ENCODE data around the gene GRIP1. TPM values are rescaled to one million over a fixed set of nuclear protein-coding genes. Genes with fewer than 3 reads are reported as not detected.

GRIP1 gene
- total and polyA plus RNA-seq, 2 experiments from 2014 or later = 5.1 to 13.7 TPM

DNA sequence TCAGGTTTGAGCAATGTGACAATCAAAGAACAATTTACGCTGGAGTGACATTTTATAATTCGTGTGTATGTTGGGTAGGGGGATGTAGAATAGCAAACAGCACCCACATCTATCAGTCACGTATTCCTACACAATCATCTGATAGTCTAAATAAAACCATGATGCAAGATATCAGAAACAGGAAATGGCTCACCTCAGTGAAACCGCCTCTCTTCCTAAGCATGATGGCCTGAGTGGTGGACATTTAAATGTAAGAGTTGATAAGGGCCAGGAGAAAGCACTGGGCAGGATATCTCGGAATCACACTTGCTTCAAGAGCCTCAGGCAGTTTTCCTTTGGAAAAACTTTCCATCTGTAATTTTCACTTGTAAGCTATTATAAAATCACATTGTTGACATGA is 128.2 kb downstream of the GRIP1 start (continued):
- TF ChIP-seq CTCF (conservative IDR thresholded peaks at IDR 0.05; ENCODE audit: low read depth in 2 of 2) = no peak

DNA sequence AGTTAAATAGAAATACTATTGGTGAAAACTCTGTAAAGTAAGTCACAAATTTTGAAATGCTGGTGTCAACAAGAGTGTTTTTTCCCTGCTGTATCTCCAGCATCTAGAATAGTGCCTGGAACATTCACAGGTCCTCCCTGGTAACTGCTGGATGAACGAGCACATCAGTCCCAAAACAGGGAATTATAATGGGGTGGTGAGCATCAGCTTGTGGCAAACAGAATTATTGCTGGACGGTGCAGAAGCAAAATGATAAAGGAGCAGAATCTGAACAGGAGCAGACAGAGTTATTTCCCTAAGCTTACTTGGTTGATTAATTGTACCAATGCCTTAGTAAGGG is 129.9 kb downstream of the GRIP1 start:
- no peak for DNase-seq (ENCODE audit: low spot score)
- H3K4me3 ChIP-seq = no peak overlapping the region
- no peaks in the 10 kb centered on the region for H3K36me3 ChIP-seq (ENCODE audit: insufficient read depth)
- no peaks in the 10 kb centered on the region for H4K20me1 ChIP-seq (replicated peaks; ENCODE audit: insufficient read depth)
- no peaks in the 10 kb centered on the region for H3K79me2 ChIP-seq (replicated peaks; ENCODE audit: insufficient read depth)
- no peak overlapping the region for H2AFZ ChIP-seq
- no peak for ATAC-seq
- Mint-ChIP-seq H3K36me3 (ENCODE audit: low read depth) (no peaks in the 10 kb centered on the region), H3K4me1 (peaks cover 5% of the 10 kb centered on the region; the same call in 1 of the 3 replicates), H3K27ac (no peak overlapping the region), H3K9me3 (no peaks in the 10 kb centered on the region), H3K4me3 (no peak overlapping the region), H3K27me3 (ENCODE audit: insufficient read depth, low read depth, poor library complexity) (no peaks in the 10 kb centered on the region)
- H3K27me3 ChIP-seq (ENCODE audit: insufficient read depth) = no peaks in the 10 kb centered on the region
- H3K27ac ChIP-seq (ENCODE audit: low read depth) = no peak overlapping the region
- no peaks in the 10 kb centered on the region for H3F3A ChIP-seq (replicated peaks; ENCODE audit: low read depth)
- TF ChIP-seq CTCF (conservative IDR thresholded peaks at IDR 0.05; ENCODE audit: low read depth in 2 of 2) (0 out of 4 replicates have a peak, but pooled peaks of 1 of the 2 experiments have one; percentile 7), ZNF331 (CRISPR knock-in tag; IDR thresholded peaks at IDR 0.05; ENCODE audit: low read depth) (no peak)
- H3K4me2 ChIP-seq = no peak overlapping the region
- H3K9me2 ChIP-seq (ENCODE audit: insufficient read depth) = peaks cover 5% of the 10 kb centered on the region
- 0 out of 2 replicates have a peak, but pooled peaks cover 4% of the 10 kb centered on the region for H3K4me1 ChIP-seq (ENCODE audit: insufficient read depth)

DNA sequence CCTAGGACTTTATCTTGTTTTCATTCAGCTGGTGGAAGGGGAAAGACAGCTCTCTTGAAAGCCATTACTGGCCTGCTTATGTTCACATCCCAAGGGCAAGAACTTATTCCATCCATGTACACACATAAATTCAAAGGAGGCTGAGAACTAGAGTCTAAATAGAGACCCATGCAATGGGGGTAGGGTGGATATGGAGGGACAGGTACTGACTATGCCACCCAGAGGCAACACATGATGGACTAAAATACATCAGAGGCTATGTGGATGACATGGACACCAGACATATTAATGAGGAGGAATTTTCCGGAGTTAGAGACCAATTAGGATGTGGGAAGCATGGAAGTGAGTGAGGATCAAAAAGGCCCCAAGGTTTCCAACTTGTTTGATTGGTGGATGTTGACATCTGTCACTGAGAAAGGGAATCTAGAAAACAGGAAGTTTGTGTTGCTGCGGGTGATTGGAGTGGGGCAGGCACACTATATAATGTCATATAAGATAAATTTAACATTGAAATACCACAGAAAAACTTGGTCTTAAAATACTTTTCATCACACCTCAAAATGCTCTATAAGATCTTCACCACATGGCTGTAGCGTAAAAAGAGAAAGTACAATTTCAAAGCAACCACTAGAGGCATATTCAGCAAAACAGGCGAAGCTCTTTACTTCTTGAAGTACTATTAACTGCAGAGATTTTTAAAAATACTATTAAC is 130.4 kb downstream of the GRIP1 start:
- Mint-ChIP-seq H3K9me3 (no peaks in the 10 kb centered on the region), H3K36me3 (ENCODE audit: low read depth) (no peaks in the 10 kb centered on the region), H3K27me3 (ENCODE audit: insufficient read depth, low read depth, poor library complexity) (no peaks in the 10 kb centered on the region), H3K27ac (no peak overlapping the region), H3K4me1 (peaks cover 5% of the 10 kb centered on the region; the same call in 1 of the 3 replicates), H3K4me3 (no peak overlapping the region)
- DNase-seq (ENCODE audit: low spot score) (peak; percentile 34), ATAC-seq (peak; percentile 39; the same call in 2 of the 3 replicates)
- Histone ChIP-seq H3K36me3 (ENCODE audit: insufficient read depth) (no peaks in the 10 kb centered on the region), H3K4me2 (no peak overlapping the region), H3K79me2 (replicated peaks; ENCODE audit: insufficient read depth) (no peaks in the 10 kb centered on the region), H3K27me3 (ENCODE audit: insufficient read depth) (no peaks in the 10 kb centered on the region), H3F3A (replicated peaks; ENCODE audit: low read depth) (no peaks in the 10 kb centered on the region), H3K4me3 (no peak overlapping the region), H3K27ac (ENCODE audit: low read depth) (no peak overlapping the region), H3K9me2 (ENCODE audit: insufficient read depth) (peaks cover 4% of the 10 kb centered on the region; the same call in 1 of the 2 replicates), H4K20me1 (replicated peaks; ENCODE audit: insufficient read depth) (no peaks in the 10 kb centered on the region), H2AFZ (no peak overlapping the region), H3K4me1 (ENCODE audit: insufficient read depth) (0 out of 2 replicates have a peak, but pooled peaks cover 4% of the 10 kb centered on the region)
- peak; percentile 13 to 58; a peak in 3 of 4 replicates for TF ChIP-seq CTCF (conservative IDR thresholded peaks at IDR 0.05; ENCODE audit: low read depth in 2 of 2)
- TF ChIP-seq ZNF331 (CRISPR knock-in tag; IDR thresholded peaks at IDR 0.05; ENCODE audit: low read depth) = no peak
- TF ChIP-seq POLR2AphosphoS5 (IDR thresholded peaks at IDR 0.05; ENCODE audit: low read depth) = no peak
